ENCODE data around the gene PDIA4.
"Not testable (repeated sequence)": the region's sequence is repeated elsewhere in the genome, so short reads cannot be mapped to it uniquely, and the experiment has no call there.

The PDIA4 gene

DNA sequence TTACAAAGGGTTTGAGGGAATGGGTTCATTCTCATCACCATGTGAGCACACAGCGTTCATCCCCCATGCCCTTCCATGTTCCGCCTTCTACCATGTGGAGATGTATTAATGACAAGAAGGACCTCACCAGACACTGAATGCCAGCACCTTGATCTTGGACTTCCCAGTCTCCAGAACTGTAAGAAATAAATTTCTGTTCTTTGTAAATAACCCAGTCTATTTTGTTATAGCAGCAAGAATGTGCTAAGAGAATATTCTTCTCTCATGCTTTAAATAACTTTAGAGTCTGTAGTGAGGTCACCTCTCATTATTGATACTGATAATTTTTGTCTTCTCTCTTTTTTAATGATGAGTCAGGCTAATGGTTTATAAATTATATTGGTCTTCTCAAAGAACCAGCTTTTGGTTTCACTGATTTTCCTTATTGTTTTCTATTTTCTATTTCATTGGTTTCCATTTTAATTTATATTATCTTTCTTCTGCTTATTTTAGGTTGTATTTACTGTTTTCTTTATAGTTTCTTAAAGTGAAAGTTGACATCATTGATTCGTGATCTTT, 3.1 kb upstream of the PDIA4 start:
- DNase-seq (ENCODE audit: low read depth), result no peak

DNA sequence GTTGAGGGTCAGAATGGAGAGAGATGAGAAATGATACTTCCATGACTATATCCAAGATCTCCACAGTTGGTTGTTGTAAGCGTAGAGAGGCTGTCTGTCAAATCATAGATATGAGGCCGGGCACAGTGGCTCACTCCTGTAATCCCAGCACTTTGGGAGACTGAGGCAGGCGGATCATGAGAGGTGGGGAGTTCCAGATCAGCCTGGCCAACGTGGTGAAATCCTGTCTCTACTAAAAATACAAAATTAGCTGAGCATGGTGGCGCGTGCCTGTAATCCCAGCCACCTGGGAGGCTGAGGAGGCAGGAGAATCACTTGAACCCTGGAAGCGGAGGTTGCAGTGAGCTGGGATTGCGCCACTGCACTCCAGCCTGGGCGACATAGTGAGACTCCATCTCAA, 2.1 kb upstream of the PDIA4 start:
- not testable (repeated sequence) for DNase-seq (ENCODE audit: low read depth)

DNA sequence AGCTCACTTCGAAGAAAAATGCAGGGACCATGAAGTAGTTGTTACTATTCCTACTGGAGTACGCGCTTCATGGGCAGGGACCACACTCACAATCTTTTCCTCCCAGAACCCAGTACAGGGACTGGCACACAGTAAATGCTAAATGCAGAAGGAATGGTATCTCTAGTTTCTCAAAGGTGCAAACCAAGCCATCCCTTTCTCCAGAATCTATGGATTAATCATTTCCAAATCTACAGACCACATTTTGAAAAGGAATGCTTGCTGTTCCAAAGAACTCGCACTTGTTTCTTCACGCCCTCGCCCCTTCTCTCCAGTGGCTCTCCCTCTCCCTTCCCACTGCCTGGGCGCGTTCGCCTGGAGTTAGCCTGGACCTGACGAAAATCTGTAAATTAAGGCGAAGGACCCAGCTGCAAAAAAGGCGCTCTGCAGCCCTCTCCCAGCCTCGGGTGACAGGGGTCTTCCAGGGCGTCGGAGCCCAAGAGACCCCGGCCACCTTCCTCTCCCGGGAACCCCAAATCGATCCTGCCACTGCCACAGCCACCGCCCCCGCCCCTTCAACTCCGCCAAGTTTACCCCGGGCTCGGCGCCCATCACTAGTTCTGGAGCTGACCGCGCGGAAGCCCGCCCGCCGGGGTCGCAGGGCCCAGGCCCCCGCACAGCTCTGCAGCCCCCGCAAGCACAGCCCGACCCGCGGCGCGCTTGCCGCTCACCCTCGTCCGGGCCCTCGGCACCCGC, 527 bp downstream of the PDIA4 start:
- no peak for DNase-seq (ENCODE audit: low read depth)

DNA sequence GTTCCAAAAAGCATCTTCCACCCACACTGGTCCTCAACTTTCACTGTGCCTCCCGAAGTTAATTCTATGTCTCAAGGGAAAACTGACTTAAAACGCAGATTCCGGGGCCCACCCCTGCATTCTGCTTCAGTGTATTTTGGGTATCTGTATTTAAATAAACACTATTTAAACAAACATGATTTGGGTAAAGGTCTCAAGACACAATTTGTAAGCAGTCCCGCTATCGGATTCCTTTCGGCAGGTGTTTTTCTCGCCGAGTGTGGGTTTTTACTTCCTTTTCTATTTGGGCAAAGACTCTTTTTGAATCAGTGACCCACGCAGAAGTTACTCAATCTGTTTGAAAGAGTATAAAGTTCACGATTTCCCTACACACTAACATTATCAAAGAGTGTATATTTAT, 1.2 kb downstream of the PDIA4 start:
- DNase-seq (ENCODE audit: low read depth), result no peak

DNA sequence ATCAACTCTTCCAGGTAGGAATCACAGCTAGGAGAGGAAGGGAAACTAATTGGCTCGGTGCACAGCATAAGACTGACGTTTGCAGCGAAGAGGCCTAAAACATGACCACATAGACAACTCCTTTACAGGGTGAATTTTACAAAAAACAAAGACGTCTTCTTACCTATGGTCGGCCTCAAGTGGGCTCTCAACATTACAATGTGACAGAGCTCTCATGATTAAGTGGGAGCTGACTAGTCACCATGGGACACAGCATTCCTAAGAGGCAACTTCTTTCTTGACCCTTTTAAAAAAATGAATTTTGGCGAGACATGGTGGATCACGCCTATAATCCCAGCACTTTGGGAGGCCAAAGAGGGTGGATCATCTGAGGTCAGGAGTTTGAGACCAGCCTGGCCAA, 4.6 kb downstream of the PDIA4 start:
- no peak for DNase-seq (ENCODE audit: low read depth)

- no peak for DNase-seq (ENCODE audit: low read depth)
Observed at GRCh38 chr7:149022756-149023360, 5.4 kb downstream of the PDIA4 start.

DNA sequence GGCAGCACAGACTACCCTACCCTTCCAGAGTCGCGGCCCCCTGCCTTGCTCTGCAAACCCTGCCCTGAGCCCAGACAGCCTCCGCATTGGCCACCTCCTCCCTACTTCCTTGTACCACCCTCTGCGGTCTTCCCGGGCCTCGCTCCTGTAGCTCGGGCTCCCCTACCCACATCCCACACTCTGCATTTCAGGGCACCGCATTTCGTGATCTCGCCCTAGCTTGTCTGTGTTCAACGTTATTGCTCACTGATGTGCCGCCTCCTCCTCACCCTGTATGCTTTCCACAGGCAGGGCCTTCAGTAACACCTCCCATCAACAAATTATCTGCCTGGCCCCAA, 6.6 kb downstream of the PDIA4 start:
- no peak for DNase-seq (ENCODE audit: low read depth)

GRCh38 chr7:149020483-149020882, 7.8 kb downstream of the PDIA4 start:
- DNase-seq (ENCODE audit: low read depth), result no peak

GRCh38 chr7:149016876-149017275, 11.4 kb downstream of the PDIA4 start:
- no peak for DNase-seq (ENCODE audit: low read depth)

GRCh38 chr7:149014309-149014708, 14.0 kb downstream of the PDIA4 start:
- no peak for DNase-seq (ENCODE audit: low read depth)

DNA sequence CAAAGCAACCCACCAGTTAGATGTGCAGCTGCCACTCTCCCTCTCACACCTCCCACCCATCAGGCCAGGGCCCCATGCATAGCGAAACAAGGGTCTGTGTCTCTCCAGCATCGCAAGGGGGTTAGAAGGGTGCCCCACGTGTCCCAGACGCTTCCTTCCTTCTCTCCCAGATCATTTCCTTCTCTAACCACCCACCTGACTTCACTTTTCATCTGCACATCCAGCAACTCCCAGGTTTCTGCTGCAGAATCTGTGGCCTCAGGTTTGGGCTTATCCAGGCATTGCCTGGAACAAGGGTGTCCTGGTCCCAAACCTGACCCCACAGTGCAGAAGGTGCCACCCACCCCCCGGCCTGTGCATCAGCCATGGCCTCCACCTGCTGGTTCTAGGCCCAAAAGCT, 14.4 kb downstream of the PDIA4 start:
- no peak for DNase-seq (ENCODE audit: low read depth)

- not testable (repeated sequence) for DNase-seq (ENCODE audit: low read depth)
Observed at GRCh38 chr7:149012730-149013129, 15.6 kb downstream of the PDIA4 start.

DNA sequence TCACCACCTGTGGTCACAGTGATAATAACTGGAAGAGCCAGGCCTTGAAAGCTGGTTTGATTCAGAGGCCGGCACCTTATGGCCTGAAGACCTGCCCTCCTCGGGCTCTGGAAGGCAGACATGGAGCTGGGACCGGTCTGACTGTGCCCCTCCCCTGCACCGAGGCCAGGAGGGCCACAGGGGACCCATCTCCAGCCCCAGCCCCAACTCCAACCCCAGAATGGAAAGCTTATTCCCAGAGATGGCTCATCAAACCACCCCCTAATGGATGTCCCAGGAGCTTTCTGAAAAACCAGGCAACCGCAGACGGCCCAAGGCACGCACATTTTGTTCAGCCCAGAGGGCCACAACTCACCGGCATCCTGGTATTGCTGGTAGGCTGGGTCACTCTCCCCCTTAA, 16.8 kb downstream of the PDIA4 start:
- no peak for DNase-seq (ENCODE audit: low read depth)

DNA sequence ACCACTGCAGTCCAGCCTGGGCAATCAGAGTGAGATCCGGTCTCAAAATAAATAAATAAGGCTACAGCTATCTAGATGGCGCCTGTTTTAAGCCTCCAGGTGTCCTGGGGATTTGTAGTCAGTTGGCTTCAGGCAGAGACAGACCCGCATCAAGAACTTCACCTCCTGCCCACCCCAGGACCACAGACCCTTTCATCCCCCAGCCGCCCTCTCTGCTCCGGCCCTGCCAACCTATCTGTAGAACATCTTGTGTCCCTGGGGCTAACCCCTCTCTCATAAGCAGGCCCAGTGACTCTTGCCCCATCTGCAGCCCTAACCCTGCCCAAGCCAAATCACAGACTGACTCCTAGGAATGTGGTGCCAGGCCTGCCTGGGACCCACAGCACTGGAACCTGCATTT, 17.9 kb downstream of the PDIA4 start:
- DNase-seq (ENCODE audit: low read depth), result no peak

DNA sequence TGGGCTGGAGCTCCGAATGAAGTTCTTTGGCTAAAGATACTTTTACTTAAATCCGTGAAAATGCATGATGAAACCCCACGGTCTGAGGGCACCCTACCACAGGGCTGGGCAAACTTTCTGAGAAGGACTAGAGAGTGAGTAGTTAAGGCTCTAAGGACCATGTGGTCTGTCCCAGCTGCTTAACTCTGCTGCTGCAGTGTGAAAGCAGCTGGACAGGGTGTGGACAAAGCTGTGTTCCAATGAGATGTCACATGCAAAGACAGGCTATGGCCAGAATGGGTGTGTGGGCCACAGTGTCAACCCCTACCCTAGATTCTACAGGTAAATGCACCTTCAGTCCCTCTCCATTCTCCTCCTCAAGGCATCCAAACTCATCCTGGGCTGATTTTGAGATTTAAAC, 18.8 kb downstream of the PDIA4 start:
- no peak for DNase-seq (ENCODE audit: low read depth)

DNA sequence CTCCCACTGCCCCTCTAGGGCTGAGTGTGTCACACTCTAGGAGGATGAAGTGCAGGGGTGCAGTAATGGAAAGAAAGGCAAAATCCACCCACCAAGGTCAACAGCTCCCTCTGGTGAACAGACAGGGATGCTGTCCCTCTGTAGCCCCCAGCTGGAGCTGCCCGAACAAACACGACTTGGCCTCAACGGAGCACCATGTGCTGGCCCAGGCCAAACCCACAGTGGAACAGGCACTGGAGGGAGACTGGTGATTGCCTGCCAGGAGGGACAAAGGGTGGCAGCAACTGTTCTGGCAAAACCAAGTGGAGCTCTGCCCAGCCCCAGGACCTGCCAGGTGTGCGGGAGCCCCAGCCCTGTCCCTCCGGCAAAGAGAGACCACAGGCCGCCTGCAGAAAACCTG, 20.7 kb downstream of the PDIA4 start:
- DNase-seq (ENCODE audit: low read depth), result no peak

- DNase-seq (ENCODE audit: low read depth), result no peak
Observed at GRCh38 chr7:149007146-149007545, 21.2 kb downstream of the PDIA4 start.

DNA sequence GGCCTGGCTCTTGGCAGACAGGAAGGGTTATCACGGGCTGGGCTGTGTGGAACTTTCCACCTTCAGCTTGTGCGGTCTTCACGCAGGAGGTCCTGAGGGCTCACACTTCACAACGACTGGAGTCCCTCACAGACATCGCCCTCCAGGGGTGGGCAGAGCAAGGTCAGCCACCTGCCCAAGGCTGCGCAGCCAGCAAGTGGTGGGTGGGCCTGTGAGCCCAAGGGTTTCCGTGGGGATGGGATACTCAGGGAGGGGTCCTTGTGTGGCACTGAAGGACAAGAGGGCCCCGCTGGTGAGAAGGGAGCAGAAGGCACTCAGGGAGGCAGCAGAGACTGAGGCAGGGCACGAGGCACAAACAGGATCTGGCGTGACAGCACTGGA, 22.0 kb downstream of the PDIA4 start:
- DNase-seq (ENCODE audit: low read depth), result no peak

DNA sequence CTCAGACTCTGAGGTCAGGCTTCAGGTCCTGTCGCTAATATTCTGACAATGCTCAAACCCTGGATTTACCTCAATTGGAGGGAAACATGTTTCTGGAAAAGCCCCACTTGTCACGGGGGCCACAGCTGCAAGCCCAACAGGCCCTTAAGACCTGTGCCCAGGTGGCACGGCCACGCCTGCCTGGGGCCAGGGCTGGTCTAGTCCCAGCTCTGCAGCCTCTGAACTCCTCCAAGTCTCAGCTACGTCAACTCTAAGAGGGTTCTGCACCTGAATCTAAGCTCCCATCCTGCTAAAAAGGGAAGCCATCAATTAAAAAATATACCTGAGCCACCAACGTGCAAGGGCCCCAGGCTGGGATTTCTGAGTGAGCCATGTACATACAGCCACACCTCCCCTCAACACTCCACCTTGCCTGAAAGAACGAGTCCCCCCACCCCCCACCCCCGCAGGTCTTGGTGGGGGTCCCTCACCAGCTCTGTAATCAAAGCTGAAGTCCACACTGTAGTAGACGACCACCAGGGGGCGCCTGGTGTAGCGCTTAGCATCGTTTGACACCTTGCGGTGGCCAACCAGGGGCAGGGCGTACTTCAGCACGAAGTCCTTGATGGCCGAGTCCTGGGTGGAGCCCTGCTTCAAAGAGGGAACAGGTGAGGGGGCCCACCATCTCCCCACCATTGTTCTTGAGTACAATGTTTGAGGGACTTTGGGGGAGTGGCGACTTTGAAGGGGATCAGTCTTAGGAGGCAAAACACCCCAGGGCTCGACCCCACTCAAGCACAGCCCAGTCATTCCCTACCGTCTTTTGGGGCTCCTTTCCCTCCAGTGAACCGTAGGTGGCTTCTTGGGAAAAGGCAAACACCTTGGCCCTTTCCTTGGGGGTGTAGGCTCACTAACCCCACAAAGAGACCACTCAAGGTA, 22.6 kb downstream of the PDIA4 start:
- peak; percentile 52 for DNase-seq (ENCODE audit: low read depth)

GRCh38 chr7:149004405-149005370, 23.6 kb downstream of the PDIA4 start:
- no peak for DNase-seq (ENCODE audit: low read depth)

- no peak for DNase-seq (ENCODE audit: low read depth)
Observed at GRCh38 chr7:149003560-149004305, 24.6 kb downstream of the PDIA4 start.
